Stimulated activated CD4-positive, alpha-beta T cell treated with anti-CD3 and anti-CD28 coated beads, Interleukin-15, amount 100 ng/mL, for 1 hour (primary cell): ENCODE measurements around the gene NDOR1.
"Not testable (repeated sequence)": the region's sequence is repeated elsewhere in the genome, so short reads cannot be mapped to it uniquely, and the experiment has no call there.

Experiments
- DNase-seq, 2 donors: peaks; one replicate each; pipeline ENCODE4 v3.0.0-alpha.2; 2020; ENCODE audit warnings: low read depth in 1 of 2, low spot score in 1 of 2

NDOR1 gene

GRCh38 chr9:137242269-137243203 is 37.0 kb downstream of the NDOR1 start:
- no peak for DNase-seq

GRCh38 chr9:137243266-137243625 is 37.7 kb downstream of the NDOR1 start:
- not testable (repeated sequence) for DNase-seq

GRCh38 chr9:137243626-137244485 is 38.4 kb downstream of the NDOR1 start:
- DNase-seq, result no peak

DNA sequence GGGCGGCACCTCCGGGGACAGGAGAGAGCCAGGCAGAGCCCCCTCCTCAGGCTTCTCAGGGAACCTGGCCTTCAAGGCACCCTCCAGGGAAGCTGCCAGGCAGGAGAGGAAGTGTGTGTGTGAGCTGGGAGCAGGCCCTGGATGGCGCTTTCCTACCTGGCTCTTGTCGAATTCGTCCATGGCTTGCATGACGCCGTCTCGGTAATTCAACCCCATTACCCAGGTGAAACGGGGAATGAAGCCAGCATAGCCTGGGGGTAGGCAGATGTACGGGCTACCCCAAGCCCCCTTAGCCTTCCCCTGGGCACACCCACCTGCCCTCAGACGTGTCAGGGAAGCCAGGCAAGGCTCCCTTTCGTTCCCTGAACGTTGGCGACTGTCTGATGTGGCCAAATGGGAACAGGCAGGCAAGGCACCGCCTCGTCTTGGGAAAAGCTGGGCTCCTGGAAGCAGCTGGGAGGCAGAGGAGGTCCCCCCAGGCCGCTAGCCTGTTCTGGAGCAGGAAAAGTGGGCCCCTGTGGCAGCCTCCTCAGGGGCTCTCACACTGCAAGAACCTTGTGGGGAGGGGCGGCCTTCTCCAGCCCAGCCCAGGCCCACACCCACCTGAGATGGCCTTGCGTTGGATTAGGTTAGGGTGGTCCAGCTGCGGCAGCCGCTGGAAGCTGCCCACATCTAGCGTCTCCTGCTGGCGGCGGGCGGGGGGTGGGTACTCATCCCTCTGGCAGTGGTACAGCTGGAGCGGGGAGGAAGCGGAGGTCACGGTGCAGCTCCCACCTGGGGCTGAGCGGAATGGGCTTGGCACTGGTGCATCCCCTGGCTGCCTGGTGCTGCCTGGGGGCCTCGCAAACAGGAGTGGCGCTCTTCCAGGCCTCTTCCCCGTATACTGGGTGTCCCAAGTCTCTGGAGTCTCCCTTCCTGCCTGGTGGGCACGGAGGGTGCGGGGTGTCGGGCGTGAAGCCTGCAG is 39.3 kb downstream of the NDOR1 start:
- no peak for DNase-seq

DNA sequence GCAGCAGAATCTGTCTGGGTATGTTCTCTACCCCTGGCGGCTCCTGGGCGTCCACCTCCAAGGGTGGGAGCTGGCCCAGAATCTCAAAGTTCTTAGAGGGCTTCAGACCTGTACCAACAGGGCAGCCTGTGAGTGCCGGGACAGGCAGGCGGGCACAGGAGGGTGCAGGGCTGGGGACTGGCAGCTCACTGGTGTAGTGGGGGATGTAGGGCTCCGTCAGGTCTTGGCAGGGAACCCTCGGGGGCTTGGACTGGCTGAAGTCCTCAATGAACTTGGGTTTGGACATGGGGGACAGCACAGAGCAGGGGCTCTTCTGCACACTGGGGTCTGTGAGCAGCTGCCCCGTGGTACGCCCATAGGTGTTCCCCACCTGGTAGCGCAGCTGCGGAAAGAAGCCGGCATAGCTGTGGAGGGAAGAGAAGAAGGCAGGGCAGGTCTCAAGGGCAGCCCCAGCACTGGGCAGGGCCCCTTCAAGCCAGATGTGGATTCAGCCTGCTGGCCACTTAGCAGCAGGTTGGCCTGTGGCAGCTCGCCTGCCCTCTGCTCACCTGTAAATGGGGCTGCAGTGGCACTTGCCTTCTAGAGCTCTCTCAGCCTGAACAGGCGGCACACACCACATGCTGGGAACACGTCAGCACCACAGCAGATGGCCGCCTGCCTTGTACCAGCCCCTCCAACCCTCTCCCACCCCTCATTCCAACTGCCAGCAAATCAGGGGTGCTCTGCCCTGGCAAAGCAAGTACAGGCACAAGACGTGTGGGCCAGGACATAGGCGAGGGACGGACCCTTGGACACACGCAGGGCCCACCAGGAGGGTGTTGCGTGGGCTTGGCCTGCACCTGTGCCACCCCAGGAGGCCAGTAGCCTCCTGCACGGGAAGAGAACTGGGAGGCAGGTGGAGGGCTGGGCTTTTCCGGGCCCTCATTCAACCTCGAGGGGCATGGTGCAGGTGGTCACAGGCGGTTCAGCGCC is 40.2 kb downstream of the NDOR1 start:
- DNase-seq, result no peak

GRCh38 chr9:137247135-137247915 is 41.8 kb downstream of the NDOR1 start:
- no peak for DNase-seq

GRCh38 chr9:137247916-137248175 is 42.3 kb downstream of the NDOR1 start:
- no peak for DNase-seq

DNA sequence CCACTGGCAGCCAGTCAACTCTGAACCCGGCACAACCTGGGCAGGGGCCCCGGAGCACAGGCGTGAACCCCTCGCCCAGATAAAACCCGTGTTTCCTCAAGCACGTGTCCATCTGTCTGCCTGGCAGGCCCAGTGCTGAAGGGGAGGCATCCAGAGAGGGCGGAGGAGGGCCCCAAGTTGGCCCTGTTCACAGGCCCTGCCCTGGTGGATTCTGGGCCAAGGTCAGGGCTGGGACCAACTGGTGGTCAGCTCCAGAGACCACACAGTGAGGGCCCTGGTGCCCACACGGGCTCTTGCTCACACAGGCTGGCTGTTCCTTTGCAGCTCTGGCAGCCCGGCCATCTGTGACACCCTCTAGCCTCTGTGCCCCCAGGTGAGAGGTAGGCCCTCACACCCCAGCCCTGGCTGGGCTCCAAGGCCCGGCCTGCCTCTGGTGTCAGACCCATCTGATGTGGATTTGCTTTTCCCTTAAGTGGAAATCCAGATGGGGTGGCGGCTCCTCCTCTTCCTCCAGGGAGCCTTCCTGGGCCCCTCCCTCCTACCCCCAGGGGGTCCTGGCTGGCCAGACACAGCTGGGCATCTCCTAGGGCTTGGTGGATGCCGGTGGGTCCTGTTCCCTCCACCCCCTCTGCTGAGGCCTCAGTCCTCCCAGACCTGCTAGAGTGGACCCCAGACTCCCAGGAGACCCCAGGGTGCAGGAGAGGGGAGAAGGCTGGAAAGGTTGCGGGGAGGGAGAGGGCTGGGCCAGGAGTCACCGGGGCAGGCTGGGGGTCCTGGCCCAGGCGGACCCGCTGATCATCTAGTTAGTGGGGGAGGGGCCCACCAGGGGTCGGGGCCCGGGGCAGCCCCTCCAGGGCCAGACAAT is 45.1 kb downstream of the NDOR1 start:
- DNase-seq, result no peak

DNA sequence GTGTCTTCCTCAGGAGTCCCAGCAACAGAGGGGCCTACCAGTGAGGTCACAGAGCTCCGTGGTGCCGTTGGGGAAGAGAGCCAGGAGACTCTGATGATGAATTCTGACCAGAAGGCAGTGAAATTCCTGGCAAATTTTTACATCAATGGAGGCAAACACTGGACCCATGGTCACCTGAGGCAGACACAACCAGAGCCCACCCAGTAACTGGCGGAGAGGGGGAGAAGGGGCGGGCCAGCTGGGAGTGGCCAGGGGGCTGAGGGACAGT is 45.6 kb downstream of the NDOR1 start, which contains the start of gene STPG3:
STPG3 (plus strand) TSS at position 93 of the 268 bp plus-strand sequence; CDS start at position 94, 1 bp downstream.
- DNase-seq, result no peak

GRCh38 chr9:137251490-137252268 is 46.2 kb downstream of the NDOR1 start:
- no peak for DNase-seq

- DNase-seq, result no peak
These were observed 47.3 kb downstream of the NDOR1 start for GRCh38 chr9:137252555-137253506.

- no peak for DNase-seq
These were observed 48.5 kb downstream of the NDOR1 start for GRCh38 chr9:137253717-137254623.

DNA sequence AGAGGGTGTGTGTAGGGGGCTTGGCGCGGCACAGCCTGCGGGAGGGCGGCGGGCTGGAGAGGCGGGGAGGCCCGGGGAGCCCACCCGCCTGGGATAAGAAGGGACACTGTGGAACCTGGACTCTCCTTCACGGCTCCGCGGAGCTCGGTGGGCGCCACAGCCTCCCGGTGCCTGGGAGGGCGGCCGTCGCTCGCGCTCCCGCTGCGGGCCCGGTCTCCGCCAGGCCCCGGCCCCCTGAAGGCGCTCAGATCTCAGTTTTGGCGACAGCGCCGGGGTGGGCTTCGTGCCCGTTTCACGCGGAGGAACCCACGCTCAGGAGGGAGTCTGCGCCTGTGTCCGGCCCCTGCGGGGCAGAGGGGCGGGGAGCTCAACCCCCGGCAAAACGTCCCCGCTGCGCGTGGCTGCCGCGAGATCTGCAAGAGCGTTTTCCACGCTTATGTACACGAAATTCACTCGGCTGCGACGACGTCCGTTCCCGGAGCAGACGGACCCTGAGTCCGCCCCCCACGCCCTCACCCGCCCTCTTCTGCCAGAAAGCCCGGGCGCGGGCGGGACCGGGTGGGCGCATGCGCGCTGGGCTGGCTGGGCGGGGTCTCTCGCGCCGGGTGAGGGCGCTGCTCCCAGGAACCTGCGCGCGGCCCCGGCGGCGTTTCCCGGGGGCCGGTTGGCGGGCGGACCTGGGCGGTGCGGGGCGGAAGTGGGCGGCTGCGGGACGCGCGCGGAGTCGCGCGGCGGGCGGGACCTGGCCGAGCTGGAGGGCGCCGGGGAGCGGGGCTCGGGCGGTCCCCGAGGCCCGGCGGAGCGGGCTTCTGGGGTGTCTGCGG is 49.3 kb downstream of the NDOR1 start, which contains the start of gene NELFB:
NELFB (plus strand) TSS at position 704 of the 824 bp plus-strand sequence.
- DNase-seq, result peak; percentile 96 to 99

DNA sequence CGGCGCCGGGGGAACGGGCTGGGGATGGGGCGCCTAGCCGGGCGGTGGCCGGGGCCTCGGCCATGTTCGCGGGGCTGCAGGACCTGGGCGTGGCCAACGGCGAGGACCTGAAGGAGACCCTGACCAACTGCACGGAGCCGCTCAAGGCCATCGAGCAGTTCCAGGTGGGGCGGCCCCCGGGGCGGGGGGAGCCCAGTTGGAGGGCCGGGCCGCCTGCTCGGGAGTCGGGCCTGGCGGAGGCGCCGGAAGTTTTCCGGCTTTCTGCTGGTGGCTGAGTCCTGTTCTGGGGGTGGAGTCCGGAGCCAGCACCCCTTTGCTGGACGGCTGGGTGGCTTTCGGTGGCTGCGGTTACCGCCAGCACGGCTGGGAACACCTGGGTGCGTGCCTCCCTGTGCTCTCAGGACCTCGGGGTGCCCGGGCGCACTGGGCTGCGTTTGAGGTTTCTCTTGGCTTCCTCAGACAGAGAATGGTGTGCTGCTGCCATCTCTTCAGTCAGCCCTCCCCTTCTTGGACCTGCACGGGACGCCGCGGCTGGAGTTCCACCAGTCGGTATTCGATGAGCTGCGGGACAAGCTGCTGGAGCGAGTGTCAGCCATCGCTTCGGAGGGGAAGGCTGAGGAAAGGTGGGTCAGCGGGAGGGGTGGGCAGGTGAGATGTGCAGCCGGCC is 50.1 kb downstream of the NDOR1 start:
- DNase-seq, result no peak
